HG02798 (cell line): ENCODE results near the gene SNRPA.
A peak's percentile ranks its signal among the peaks of the same experiment; 100 is the strongest.

Source experiments
- ATAC-seq: cut with Tn5 transposase; IDR thresholded peaks from one replicate; pipeline ENCODE4 v1.9.1; 2021; ENCODE audit warnings: mild to moderate bottlenecking; ENCODE audit not compliant: unreplicated experiment, poor library complexity

Gene SNRPA

DNA sequence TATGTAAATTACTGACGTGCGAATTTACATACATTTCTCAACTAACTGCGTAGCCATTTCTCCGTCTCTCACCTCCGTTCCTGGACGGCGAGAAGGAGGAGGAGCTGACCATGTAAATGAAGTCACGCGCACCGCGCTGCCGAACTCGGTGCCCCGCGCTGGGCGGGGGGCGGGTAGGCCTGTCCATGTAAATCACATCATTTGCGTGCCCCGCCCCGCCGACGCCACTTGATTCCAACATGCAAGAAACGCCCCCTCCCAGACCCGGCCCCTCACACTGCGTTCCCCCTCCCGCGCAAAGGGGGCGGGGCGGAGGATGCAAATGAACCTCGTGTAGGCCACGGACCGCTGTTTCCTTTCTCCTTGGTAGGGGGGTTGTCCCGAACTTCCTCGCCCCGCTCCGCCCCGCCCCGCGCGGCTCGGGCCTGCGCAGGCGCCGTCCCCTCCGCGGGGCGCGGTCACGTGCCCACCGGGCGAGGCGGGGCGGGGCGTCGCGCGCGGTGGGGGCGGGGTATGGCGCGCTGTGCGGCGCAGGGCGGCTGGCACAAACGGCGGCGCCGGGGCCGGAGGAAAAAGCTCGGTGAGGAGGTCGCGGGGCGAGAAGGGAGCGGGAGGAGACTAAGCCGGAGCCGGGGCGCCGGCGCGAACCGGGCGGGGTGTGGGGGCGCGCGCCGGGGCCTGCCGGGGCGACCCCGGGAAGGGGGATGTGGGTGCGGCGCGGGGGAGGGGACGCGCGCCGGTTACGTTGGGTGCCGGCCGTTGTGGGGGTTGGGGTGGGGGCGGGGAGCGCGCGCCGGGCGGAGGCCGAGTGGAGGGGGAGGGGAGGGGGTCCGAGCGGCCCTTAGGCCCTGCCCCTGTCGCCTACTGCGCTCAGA is 47.9 kb downstream of the SNRPA start, which contains the start of gene EGLN2:
Gene EGLN2 (plus strand): TSS at position 509 of the 875 bp plus-strand sequence. CDS start 1,382 bp downstream, outside the sequence.
- ATAC-seq, result peak; percentile 86

DNA sequence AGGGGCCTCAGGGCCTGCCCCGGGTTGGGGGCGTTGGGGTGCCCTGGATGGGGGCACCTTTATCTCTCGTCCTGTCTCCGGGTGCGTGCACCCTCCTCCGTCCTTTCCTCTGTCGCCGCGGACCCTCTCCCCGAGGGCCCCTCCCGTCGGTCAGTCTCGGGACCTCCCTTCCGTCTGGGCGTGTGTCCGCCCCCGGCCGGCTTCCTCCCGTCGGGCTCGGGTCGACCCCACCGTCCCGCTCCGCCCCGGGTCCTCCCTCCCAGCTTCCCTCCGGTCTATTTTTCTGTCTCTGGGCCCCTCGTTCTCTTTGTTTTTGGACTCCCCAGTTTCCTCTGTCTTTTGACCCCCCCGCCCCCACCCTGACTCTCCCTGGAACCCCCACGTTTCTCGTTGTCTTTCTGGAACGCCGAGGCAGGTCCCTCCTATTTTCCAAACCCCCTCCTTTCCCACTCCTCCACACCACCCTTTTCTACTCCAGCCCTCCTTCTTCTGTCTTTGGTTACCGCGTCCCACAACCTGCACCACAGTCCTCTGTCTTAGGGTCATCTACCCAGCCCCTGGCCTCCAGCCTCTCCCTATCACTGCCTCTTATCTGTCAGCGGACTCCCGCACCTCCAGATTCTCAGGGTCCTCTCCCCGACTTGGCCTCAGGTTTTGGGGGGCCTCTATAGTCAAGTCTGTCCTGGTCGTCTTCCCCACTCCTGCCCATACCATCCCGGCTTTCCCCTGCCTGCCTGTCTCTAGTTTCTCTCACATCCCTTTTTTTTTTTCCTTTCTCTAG is 48.7 kb downstream of the SNRPA start:
- no peak for ATAC-seq

DNA sequence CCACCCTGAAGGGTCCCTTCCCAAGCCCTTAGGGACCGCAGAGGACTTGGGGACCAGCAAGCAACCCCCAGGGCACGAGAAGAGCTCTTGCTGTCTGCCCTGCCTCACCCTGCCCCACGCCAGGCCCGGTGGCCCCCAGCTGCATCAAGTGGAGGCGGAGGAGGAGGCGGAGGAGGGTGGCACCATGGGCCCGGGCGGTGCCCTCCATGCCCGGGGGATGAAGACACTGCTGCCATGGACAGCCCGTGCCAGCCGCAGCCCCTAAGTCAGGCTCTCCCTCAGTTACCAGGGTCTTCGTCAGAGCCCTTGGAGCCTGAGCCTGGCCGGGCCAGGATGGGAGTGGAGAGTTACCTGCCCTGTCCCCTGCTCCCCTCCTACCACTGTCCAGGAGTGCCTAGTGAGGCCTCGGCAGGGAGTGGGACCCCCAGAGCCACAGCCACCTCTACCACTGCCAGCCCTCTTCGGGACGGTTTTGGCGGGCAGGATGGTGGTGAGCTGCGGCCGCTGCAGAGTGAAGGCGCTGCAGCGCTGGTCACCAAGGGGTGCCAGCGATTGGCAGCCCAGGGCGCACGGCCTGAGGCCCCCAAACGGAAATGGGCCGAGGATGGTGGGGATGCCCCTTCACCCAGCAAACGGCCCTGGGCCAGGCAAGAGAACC is 49.5 kb downstream of the SNRPA start:
- no peak for ATAC-seq

GRCh38 chr19:40800997-40801377 is 50.0 kb downstream of the SNRPA start:
- ATAC-seq, result no peak

GRCh38 chr19:40801426-40802299 is 50.7 kb downstream of the SNRPA start:
- ATAC-seq, result no peak

DNA sequence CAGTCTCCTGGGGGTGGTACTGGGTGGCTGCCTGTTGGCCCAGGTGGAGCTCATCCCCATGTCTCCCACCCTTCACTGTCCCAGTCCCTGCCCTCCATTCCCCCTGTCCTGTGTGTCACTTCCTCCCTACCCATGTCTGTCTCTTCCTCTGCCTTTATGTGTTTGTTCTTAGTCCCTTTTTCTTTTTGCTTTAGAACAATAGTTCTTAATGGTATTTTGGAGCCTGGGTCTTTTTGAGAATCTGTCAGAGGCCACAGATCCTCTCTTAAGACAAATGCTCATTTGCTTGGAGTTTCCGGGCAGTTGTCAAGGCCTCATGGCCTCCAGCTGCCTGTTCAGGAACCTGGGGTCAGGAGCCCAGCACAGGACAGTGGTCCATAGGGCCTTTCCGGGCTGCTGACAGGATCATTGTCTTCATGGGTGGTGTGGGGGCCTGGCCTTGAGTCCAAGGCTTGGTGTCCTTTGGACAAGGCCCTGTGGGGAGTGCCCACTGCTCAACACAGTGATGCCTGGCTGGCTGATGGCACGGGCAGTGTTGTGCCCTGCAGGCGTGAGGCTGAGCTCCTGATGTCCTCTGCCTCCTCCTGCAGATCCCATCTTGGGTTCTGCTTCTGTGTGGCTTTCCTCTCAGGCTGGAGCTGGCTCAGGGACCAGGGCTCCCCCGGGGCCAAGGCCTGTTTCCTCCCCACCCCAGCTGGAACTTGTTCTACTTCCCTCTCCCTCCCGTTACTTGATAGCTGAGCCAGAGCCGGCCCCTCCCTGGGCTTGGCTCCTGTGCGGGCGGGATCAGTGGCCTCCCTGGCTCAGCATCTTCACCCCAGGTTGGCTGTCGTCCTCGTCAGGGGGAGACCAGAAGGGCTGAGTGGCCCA is 51.5 kb downstream of the SNRPA start:
- ATAC-seq, result no peak

- ATAC-seq, result no peak
Observed at GRCh38 chr19:40803170-40803856, 52.3 kb downstream of the SNRPA start.

GRCh38 chr19:40803857-40804782 is 53.1 kb downstream of the SNRPA start:
- ATAC-seq, result no peak

GRCh38 chr19:40804783-40805242 is 53.8 kb downstream of the SNRPA start:
- no peak for ATAC-seq

- ATAC-seq, result no peak
Observed at GRCh38 chr19:40805258-40805868, 54.4 kb downstream of the SNRPA start.

- peak; percentile 36 for ATAC-seq
Observed at GRCh38 chr19:40806423-40807146, 55.6 kb downstream of the SNRPA start.

DNA sequence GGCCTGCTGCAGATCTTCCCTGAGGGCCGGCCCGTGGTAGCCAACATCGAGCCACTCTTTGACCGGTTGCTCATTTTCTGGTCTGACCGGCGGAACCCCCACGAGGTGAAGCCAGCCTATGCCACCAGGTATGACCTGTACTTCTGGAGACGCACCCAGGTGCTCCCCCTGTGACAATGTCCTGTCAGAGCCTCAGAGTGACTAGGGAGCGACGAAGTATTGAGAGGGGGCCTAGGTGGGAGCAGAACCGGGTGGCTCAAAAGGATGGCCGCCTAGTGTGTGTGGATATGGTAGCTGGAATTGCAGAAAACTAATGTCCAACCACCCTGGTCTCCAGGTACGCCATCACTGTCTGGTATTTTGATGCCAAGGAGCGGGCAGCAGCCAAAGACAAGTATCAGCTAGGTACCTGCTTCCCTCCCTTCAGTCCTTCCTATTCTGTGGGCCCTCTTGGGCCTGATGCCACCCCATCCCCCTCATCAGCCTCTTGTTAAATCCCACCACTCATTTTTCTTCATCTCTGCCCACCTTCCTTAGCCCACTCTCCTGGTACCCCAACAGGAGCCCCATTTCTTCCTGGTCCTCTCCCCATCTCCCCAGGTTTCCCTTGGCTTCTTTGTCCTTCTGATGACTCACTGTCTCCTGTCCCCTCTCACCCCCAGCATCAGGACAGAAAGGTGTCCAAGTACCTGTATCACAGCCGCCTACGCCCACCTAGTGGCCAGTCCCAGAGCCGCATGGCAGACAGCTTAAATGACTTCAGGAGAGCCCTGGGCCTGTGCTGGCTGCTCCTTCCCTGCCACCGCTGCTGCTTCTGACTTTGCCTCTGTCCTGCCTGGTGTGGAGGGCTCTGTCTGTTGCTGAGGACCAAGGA is 56.4 kb downstream of the SNRPA start:
- ATAC-seq, result no peak

DNA sequence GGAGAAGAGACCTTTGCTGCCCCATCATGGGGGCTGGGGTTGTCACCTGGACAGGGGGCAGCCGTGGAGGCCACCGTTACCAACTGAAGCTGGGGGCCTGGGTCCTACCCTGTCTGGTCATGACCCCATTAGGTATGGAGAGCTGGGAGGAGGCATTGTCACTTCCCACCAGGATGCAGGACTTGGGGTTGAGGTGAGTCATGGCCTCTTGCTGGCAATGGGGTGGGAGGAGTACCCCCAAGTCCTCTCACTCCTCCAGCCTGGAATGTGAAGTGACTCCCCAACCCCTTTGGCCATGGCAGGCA is 57.0 kb downstream of the SNRPA start:
- no peak for ATAC-seq

- no peak for ATAC-seq
Observed at GRCh38 chr19:40808497-40808896, 57.5 kb downstream of the SNRPA start.

DNA sequence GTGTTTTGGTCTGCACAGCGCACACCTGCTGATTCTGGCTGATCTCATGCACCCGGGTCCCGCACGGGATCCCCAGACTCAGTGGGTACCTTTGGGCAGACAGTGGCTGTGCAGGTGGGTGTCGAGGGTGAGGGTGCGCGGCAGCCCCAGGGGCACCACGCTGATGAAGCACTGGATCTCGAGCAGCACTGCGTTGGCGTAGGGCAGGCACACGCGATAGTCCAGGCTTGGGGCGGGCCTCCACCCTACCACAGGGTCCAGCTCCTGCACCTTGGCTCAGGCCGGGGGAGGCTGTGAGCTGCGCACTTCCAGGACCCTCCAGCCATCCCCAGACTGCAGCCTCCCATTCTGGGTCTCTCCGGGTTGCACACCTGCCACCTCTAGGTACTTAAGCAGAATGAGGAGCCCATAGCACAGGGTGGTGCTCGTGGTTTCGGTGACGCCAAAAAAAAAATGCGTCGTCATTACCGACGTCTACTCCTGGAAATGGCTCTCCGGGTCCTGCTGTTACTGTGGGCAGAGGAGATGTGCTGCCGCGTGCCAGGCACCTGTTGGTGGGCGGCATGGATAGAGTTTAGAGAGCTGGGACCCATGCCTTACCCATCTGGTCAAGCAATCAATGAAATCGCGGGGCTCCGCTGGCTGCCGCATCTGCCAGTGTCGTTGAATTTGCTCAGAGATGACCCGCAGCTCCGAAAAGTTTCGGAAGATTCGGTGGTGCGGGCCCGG is 58.5 kb downstream of the SNRPA start:
- no peak for ATAC-seq
